ENCODE measurements around the gene MAEA.

GRCh38 chr4:1246111-1246881, 43.4 kb upstream of the MAEA start:
- TF ChIP-seq CTCF (conservative IDR thresholded peaks at IDR 0.05): no peak
- TF ChIP-seq ZFX (IDR thresholded peaks at IDR 0.05): no peak

Measured in C4-2B (cell line).